DMS114 treated with DMSO at 0.1 percent for 48 hours (cell line): Measurements from ENCODE around the gene RBM4.
"Not testable (repeated sequence)": the region's sequence is repeated elsewhere in the genome, so short reads cannot be mapped to it uniquely, and the experiment has no call there.

ENCODE experiments used
- DNase-seq: peaks from one replicate; lab custom pipeline; 2025; ENCODE audit not compliant: unreplicated experiment; lab: John Stamatoyannopoulos, UW

Gene RBM4, protein sequence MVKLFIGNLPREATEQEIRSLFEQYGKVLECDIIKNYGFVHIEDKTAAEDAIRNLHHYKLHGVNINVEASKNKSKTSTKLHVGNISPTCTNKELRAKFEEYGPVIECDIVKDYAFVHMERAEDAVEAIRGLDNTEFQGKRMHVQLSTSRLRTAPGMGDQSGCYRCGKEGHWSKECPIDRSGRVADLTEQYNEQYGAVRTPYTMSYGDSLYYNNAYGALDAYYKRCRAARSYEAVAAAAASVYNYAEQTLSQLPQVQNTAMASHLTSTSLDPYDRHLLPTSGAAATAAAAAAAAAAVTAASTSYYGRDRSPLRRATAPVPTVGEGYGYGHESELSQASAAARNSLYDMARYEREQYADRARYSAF

DNA sequence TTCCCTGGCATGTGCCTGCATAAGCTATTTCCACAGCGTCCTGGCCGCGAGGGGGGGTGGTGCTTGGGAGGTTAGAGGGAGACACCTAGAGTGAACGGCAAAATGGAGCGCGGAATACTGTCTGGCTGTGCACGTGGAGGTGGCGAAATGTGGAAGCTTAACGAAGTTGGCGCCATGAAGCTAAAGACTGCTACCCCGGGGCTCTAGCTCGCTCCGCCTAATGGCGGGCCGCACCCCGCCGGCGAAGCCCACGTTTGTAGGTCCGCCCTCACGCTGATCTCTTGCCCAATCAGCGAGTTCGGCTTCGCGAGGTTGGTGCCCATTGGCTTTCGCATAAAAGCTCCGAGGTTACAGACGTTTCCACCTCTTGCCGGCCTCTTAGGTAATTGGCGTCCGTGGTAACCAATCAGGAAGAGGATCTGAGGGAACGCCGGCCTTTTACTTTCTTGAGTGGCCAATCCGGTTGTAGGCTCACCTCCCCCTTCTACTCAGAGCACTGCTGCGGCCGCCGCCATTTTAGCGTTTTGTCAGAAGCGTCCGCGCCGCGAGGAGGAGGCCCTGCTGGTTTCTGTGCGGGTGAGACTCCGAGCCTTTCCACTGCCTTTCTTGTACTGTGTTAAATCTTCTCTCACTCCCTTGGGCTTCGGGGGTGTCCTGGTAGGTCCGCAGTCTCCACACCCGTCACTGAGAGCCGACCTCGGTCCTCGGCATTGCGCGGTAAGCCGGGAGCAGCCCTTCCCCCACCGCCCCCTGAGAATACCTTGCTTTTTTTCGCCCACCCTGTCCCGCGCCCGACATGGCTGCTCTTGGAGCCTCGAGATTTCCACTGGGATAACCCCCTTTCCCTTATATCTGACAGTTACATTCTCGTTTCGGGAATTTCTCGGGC is at the start of gene RBM4:
RBM4 (plus strand) TSS at position 527 of the 889 bp plus-strand sequence. CDS start 1,009 bp downstream, outside the sequence.
- peak; percentile 100 for DNase-seq

DNA sequence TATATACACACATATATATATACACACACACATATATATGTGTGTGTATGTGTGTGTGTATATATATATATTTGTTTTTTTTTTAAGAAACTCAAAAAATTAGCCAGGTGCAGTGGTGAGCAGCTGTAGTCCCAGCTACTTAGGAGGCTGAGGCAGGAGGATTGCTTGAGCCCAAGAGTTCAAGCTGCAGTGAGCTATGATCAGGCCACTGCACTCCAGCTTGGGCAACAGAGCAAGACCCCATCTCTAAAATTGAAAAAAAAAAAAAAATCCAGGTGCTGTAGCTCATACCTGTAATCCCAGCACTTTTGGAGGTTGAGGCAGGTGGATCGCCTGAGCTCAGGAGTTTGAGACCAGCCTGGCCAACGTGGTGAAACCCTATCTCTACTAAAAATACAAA is 49.2 kb upstream of the RBM4 start:
- DNase-seq = not testable (repeated sequence)

DNA sequence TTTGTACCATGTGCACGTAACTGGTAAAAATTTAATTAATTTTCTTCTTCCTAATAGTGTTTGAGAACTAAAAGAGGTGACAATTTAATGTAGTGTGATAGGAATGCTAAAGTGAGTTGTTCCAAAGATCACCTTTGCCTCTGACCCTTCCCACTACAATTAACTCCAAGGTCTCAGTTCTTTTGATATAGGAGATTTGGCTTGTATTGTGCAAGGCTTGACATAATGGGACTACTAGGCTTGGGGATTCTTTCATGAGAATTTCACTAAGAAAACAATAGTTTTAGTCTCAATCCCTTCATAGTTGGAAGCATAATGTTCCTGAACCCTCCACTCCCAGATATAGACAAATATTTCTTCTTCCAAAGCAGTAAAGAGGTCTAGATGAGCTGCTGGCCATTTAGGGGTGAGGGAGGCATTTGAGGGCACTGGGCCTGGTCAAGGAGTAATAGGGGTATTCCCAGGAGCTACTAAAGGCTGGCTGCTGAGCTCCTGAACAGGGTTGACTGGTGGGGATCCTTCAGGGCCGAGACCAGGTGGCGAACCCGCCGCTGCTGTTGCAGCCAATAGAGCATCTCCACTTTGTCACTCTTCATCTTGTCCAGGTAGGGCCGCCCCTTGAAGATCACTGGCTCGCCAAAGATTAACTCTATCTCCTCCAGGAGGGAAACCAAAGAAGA is 48.4 kb upstream of the RBM4 start:
- DNase-seq = no peak

DNA sequence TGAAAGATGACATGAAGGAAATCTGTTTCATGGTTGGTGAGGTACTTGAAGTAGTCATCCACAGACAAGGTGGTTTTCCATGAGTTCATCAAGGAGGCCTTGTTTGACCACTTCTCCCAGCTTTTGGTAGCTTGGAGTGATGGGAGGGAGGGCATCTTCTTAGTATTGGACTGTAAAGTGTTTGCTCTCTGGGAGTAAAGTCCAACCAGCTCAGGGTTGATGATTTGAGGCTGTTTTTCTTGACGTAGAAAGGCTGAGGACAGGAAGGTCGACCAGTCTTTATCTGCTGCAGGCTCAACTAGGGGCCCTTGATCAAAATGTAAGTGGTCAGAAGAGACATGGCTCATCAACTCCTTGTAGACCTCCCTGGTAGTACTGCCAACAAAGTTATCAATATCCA is 47.3 kb upstream of the RBM4 start:
- no peak for DNase-seq

DNA sequence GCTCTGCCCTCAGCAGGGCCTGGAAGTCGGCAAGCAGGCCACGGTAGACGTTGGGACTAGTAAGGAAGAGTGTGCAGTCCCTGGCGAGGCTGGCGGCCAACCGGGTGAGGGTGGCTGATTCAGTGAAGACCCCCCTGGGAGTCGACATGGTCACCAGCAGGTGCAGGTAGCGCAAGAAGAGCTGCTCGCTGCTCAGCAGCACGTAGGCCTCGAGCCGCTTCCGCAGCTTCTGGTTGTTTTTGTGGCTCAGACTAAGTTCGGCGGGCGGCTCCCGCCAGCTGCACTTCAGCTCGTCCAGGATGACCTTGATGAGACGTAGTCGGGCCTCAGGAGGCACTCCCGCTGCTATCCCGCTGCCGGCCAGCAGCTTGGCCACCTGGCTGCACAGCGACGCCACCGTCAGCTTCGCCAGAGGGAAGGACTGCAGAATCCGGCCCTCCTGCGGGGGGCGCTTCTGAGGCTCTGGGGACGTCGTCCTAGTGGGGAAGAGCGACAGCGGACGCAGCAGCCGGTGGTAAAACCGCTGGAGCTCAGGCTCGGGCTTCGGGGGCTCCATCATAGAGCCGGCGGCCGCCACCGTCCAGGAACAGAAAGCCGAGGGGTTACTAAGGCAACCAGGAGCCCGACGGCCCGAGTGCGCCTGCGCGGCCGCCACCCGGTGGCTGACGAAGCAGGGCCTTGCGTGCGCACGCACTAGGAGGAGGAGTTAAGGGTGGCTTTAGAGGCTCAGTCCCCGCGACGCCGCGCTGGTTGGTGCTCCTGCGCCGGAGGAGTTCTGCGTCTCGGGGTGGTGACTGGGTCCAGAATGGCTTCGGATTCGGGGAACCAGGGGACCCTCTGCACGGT is 45.8 kb upstream of the RBM4 start, which contains the start of the genes CCDC87 and CCS:
CCDC87 (minus strand) TSS at position 607 of the 846 bp plus-strand sequence; CDS start at position 559, 48 bp downstream.
CCS (plus strand) TSS at position 729 of the 846 bp plus-strand sequence; CDS start at position 806, 77 bp downstream.
- peak; percentile 93 for DNase-seq

DNA sequence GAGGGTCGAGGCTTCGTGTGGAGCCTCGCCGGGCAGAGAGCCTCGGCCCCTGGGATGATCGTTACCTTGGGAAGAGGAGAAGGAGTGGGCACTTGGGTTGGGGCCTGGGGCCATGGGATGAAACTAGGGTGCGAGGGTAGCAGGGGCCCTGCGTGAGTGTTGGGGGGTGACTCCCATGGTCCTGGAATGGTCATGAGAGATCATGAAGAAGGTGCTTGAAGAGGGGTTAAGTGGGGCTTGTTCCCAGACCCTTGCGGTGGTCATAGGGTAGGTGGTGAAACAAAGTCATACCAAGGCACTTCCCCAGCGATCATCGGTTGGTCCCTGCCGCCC is 45.2 kb upstream of the RBM4 start:
- DNase-seq = no peak

DNA sequence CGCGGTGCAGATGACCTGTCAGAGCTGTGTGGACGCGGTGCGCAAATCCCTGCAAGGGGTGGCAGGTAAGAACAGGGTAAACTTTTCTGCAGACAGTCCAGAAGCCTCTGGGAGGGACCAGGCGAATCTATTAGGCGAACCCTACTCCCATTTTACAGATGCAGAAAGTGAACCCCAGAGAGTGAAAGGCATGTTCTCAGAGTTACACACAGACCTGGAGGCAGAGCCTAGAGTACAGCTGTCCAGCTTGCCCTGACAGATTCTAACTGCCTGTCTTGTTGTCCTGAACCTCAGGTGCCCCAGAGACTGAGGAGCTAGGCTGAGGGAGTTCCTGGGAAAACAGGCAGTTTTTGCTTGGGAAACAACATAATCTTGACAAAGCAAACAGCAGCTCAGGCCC is 44.9 kb upstream of the RBM4 start:
- DNase-seq = no peak

DNA sequence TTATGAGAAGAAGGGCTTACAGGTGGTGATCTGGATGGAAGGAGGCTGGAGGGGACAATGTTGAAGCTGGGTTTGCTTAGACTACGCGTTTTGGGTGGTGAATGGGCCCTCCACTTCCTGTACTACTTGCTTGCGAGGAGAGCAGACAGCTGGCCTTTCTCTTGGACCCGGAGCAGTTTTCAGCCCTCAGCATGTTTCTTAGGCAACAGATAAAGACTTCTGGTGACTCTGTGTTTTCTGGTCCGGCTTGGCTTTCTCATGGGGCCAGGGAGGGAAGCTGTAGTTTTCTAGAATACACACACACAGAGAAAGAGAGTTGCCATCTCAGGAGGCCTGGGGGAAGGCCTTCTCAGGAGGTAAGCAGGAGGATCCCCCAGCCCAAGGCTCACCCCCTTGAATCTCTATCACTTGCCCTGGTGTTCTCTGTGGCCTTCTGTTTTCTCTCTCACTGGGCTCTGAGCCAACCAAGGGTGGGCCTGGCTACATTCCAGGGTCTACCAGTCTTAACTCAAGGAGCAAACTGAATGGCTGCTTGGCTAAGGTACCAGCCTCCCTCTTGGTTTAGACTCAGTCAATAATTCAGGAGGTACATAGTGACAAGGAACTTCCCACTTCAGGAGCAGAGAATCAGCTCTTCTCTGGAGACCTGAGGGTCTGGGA is 43.1 kb upstream of the RBM4 start:
- no peak for DNase-seq

DNA sequence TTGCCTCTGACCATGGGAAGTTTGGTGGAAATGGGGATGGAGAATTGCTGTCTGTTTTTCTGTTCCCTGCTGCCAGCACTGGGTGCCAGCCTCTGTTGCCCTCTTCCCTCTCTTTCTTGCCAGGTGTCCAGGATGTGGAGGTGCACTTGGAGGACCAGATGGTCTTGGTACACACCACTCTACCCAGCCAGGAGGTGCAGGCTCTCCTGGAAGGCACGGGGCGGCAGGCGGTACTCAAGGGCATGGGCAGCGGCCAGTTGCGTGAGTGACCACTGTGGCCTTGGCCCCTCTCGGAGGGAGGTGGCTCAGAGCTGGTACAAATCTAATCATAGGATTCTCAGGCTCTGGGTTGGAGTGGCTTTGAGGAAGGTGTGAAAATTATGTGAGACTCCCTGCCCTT is 39.5 kb upstream of the RBM4 start:
- no peak for DNase-seq

DNA sequence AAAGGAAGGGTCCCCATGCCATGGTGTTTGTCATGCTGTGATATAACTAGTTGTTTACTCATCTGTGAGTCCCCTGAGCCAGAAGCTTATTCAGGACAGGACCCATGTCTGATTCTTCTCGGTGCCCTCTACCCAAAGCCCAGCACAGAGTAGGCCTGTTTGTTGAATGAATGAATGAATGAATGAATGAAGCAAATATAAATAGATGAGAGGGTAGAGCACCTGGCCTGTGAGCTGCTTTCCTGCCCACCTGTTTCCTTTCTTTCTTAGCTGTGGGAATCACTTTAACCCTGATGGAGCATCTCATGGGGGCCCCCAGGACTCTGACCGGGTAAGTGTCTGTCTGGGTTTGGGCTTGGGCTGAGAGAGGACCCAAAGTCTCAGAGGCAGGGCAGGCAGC is 38.3 kb upstream of the RBM4 start:
- no peak for DNase-seq

DNA sequence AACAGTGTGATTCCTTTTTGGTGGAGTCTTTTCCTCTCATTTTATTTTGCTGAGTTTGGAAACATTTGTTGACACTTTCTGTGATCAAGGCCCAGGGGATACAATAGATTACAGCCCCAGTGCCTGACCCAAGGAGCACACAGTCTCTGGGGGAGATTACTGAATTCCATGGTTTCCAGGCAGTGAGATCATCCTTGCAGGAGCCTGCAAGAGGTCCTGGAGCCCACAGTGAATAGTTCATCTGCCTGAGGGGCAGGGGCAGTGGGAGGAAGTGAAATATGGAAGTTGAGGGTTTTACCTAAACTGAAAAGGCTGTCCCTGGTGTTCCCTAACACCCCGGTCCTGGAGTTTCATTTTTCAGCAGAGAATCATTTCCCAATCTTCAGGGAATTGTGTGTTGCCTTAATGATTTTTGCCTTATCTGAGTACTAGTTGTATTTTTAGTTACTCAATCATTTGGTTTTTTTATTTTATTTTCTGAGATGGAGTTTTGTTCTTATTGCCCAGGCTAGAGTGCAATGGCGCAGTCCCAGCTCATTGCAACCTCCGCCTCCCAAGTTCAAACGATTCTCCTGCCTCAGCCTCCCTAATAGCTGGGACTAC is 37.8 kb upstream of the RBM4 start:
- DNase-seq = no peak

DNA sequence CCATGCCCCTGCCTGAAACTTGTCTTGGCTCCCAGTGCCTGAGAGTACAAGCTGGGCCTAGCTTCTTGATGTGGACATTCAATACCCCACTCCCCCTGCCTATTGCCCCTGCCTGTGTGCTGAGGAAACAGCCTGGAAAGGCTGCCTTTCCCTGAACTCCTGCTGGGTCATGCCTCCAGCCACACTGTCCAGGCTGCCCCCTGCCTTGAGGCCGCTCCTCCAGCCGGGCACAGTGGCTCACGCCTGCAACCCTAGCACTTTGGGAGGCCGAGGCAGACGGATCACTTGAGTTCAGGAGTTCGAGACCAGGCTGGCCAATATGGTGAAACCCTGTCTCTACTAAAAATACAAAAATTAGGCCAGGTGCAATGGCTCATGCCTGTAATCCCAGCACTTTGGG is 35.4 kb upstream of the RBM4 start:
- DNase-seq = no peak

DNA sequence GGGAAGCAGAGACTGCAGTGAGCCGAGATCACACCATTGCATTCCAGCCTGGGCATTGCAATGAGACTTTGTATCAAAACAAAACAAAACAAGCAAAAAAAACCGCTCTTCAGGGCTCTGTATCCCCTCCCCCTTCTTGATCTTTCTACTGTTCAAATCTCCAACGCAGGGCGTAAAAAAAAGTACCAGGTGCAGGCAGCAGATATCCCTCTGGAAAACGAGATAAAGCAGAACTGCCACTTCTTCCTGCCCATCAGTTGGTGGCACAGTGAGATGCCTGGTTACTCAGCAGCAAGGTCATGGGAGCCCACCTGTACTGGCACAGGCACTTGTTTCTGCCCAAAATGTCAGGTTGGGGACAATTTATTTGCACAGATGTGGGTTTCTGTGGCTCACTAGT is 34.3 kb upstream of the RBM4 start:
- DNase-seq = no peak

DNA sequence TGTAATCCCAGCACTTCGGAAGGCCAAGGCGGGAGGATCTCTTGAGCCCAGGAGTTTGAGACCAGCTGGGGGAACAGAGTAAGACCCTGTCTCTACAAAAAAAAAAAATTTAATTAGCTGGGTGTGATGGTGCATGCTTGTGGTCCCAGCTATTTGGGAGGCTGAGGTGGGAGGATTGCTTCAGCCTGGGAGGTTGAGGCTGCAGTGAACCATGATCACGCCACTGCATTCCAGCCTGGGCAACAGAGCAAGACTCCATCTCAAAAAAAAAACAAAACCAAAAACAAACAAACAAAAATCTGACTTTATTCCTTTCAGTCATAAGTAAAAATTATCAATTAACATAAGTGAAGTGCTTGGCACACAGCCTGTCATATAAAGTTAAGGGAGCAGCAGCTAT is 31.9 kb upstream of the RBM4 start:
- DNase-seq = not testable (repeated sequence)

DNA sequence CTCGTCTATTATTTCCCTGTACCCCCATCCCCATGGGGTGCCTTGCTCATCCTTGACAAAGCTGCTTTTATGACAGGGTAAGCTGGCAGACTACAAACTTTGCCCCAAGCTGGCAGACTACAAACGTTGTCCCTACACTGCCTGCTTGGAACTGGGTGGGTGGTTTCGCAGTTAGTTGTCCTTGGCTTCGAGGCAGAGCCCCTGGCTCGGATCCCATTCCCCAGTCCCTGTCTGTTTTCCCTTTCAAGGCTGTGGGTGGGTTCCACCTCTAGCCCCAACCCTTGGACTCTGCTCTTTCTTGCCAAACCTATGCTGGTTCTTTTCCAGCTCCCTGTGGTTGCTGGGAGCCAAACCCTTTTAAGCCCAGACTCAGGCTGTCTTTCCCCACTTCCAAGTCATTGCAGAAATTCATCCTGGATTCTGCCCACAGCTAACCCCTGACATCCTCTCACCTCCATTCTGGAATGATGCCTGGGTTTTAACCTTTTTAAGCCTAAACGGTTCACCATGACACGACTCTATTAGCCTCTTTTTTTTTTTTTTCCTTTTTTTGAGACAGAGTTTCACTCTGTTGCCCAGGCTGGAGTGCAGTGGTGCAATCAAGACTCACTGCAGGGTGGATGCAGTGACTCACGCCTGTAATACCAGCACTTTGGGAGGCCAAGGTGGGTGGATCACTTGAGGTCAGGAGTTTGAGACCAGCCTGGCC is 31.2 kb upstream of the RBM4 start:
- DNase-seq = no peak

DNA sequence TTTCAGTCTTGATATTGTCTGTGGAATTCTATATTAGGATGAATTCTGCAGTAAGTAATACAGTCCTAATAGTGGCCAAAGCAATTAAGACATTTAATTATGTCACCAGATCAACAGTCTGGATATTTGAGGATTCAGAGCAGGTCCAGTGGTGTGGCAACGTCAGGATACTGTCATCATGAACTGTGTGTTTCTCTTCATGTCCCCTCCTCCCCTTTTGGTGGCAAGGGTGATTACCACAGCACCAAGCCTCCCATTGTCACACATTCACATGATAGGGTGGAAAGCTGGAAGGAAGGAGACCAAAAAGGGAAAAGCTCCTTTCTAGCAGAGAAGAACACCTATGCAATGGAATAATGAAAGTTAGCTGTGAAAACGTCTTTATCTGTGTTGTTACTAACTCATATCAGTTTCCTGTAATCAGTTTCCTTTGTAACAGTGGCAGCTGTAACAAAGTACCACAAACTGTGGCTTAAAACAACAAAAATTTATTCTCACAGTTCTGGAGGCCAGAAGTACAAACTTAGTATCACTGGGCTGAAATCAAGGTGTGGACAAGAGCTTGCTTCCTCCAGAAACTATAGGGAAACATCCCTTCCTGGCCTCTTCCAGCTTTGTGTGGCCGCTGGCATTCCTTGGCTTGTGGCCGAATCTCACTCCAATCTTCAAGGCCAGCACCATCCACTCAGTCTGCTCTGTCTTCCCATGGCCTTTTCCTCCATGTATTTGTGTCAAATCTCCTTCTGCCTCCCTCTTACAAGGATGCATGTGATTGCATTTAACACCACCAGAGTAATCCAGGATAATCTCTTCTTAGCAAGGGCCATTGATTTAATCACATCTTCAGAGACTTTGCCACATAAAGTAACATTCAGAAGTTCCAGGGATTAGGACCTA is 28.5 kb upstream of the RBM4 start:
- no peak for DNase-seq

DNA sequence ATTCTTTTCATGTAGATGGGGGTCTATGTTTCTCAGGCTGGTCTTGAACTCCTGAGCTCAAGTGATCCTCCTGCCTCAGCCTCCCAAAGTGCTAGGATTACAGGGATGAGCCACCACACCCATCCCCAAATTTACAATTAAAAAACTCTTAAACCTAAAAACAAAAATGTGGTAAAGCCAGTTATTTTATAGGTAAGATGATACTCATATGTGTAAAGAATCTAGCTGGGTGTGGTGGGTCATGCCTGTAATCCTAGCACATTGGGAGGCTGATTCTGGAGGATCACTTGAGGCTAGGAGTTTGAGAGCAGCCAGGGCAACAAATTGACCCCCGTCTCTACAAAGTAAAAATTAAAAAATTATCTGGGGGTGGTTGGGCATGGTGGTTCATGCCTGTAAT is 26.0 kb upstream of the RBM4 start:
- no peak for DNase-seq

DNA sequence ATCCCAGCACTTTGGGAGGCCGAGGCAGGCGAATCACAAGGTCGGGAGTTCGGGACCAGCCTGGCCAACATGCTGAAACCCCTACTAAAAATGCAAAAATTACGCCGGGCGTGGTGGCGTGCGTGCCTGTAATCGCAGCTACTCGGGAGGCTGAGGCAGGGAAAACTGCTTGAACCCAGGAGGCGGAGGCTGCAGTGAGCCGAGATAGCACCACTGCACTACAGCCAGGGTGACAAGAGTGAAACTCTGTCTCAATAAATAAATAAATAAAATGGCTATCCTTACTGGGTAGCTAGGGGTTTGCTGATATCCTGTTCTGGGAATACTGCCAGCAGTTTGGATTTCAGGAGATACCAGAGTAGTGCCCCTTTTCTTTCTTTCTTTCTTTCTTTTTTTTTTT is 24.4 kb upstream of the RBM4 start:
- no peak for DNase-seq
